CD1c-positive myeloid dendritic cell (primary cell): ENCODE results near the gene PCDHGC5.

Experiments used
- DNase-seq: peaks from one replicate; pipeline ENCODE4 v3.0.0-alpha.2; 2016; ENCODE audit errors: extremely low spot score

The PCDHGC5 gene

DNA sequence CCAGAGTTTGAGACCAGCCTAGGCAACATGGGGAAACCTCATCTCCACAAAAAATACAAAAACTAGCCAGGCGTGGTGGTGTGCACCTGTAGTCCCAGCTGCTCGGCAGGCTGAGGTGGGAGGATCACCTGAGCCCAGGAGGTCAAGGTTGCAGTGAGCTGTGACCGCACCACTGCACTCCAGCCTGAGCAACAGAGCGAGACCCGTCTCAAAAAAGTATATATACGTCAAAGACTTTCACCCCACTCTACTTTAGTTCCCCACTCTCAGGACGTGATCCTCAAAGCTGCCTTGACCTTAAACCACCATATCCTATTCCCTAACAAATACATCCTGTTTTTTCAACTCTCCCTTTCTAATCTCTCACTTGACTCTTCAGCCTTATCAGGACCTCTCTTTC, 41.0 kb downstream of the PCDHGC5 start:
- no peak for DNase-seq

- no peak for DNase-seq
These were observed 43.8 kb downstream of the PCDHGC5 start for GRCh38 chr5:141532726-141533125.

DNA sequence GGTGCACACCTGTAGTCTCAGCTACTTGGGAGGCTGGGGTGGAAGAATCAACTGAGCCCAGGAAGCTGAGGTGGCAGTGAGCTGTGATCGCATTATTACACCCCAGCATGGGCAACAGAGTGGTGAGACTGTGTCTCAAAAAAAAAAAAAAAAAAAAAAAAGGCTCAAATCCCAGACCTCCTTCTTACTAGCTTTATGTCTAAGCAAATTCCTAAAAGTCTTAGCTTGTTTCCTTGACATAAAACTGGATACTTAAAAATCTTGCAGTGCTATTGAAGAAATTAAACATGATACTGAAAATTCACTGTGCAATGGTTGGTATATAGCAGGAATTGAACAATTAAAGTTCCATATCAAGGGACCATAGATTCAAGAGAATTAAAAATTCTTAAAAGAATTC, 45.0 kb downstream of the PCDHGC5 start:
- DNase-seq, result no peak

GRCh38 chr5:141534492-141535213, 45.8 kb downstream of the PCDHGC5 start:
- no peak for DNase-seq
